CD4-positive, CD25-positive, alpha-beta regulatory T cell (primary cell): ENCODE measurements around the gene RNF44. TPM values are rescaled to one million over a fixed set of nuclear protein-coding genes. Genes with fewer than 3 reads are reported as not detected.

Experiments
- polyA plus RNA-seq, 4 donors: library from polyadenylated mRNA; unstranded; fragments of 300-500 nt; fragmentation: Illumina TruSeq; gene quantifications; one replicate each; pipeline ENCODE4 v1.2.3, GENCODE V29; 2021
- total RNA-seq: library from RNA; stranded (reverse); gene quantifications from one replicate; pipeline ENCODE4 v1.2.3, GENCODE V29; 2022

The RNF44 gene
- total and polyA plus RNA-seq, 5 donors from 2014 or later, result 2.3 to 268 (median 3.8) TPM

Other genes with a start within 250 kb of the RNF44 start
- 60.9 TPM for gene KIAA1191, start 175.6 kb downstream of the RNF44 start, total RNA-seq
- 10 to 100 TPM; 59.0 to 68.9 (median 60.9) TPM for gene KIAA1191, start 175.6 kb downstream of the RNF44 start, polyA plus RNA-seq
- 4.8 TPM for gene ARL10, start 171.9 kb downstream of the RNF44 start, total RNA-seq
- 1 to 10 TPM; 1.6 to 2.3 (median 2.1) TPM for gene ARL10, start 171.9 kb downstream of the RNF44 start, polyA plus RNA-seq
- 15.5 TPM for gene NOP16, start 148.8 kb downstream of the RNF44 start, total RNA-seq
- 10 to 100 TPM; 13.6 to 41.2 (median 35.1) TPM for gene NOP16, start 148.8 kb downstream of the RNF44 start, polyA plus RNA-seq
- 98.9 TPM for gene HIGD2A, start 148.7 kb downstream of the RNF44 start, total RNA-seq
- 100 to 1,000 TPM; 228 to 278 (median 239) TPM for gene HIGD2A, start 148.7 kb downstream of the RNF44 start, polyA plus RNA-seq
- 85.9 TPM for gene CLTB, start 120.9 kb downstream of the RNF44 start, total RNA-seq
- gene CLTB, start 120.9 kb downstream of the RNF44 start, polyA plus RNA-seq, result 100 to 1,000 TPM in 2 of 4 donors, 10 to 100 TPM in 2; 92.5 to 129 (median 101) TPM
- 31.8 TPM for gene FAF2, start 89.0 kb downstream of the RNF44 start, total RNA-seq
- gene FAF2, start 89.0 kb downstream of the RNF44 start, polyA plus RNA-seq, result 10 to 100 TPM in 3 of 4 donors, 1 to 10 TPM in 1; 8.8 to 17.3 (median 14.0) TPM
- gene CDHR2, start 11.9 kb upstream of the RNF44 start, total RNA-seq, result 1.3 TPM
- gene CDHR2, start 11.9 kb upstream of the RNF44 start, polyA plus RNA-seq, result not detected
- gene GPRIN1, start 72.8 kb upstream of the RNF44 start, total RNA-seq, result 1.9 TPM
- under 1 TPM; 0.24 to 0.87 (median 0.52) TPM for gene GPRIN1, start 72.8 kb upstream of the RNF44 start, polyA plus RNA-seq
- gene SNCB, start 93.1 kb upstream of the RNF44 start, total RNA-seq, result not detected
- not detected for gene SNCB, start 93.1 kb upstream of the RNF44 start, polyA plus RNA-seq
- not detected for gene EIF4E1B, start 93.3 kb upstream of the RNF44 start, total RNA-seq
- not detected for gene EIF4E1B, start 93.3 kb upstream of the RNF44 start, polyA plus RNA-seq
- 34.0 TPM for gene TSPAN17, start 110.1 kb upstream of the RNF44 start, total RNA-seq
- 10 to 100 TPM; 26.0 to 48.8 (median 34.1) TPM for gene TSPAN17, start 110.1 kb upstream of the RNF44 start, polyA plus RNA-seq